GM12875 (cell line): ENCODE results near the gene MCEMP1.

ENCODE experiments used
- H3K4me3 ChIP-seq: one replicate; pipeline ENCODE4 v1.5.1; 2011; ENCODE audit warnings: low read depth, low read length, control low read depth
- TF ChIP-seq, protein P1 (sequence below): IDR thresholded peaks from 2 replicates; pipeline ENCODE4 v1.5.1; 2011; ENCODE audit warnings: low read depth, mild to moderate bottlenecking, control low read depth, inconsistent platforms, low read length, moderate library complexity, borderline replicate concordance; ENCODE audit not compliant: insufficient read depth

MCEMP1 gene

DNA sequence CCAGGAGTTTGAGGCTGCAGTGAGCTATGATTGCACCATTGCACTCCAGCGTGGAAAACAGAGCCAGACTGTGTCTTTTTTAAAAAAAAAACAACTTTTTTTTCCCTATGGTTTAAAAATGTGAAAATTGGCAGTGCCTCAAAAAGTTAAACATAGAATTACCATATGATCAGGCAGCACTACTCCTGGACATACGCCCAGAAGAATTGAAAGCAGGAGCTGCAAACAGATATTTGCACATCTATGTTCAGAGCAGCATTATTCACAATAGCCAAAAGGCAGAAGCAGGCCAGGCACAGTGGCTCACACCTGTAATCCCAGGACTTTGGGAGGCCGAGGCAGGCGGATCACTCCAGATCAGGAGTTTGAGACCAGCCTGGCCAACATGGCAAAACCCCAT is 11.8 kb upstream of the MCEMP1 start:
- TF ChIP-seq, protein P1, sequence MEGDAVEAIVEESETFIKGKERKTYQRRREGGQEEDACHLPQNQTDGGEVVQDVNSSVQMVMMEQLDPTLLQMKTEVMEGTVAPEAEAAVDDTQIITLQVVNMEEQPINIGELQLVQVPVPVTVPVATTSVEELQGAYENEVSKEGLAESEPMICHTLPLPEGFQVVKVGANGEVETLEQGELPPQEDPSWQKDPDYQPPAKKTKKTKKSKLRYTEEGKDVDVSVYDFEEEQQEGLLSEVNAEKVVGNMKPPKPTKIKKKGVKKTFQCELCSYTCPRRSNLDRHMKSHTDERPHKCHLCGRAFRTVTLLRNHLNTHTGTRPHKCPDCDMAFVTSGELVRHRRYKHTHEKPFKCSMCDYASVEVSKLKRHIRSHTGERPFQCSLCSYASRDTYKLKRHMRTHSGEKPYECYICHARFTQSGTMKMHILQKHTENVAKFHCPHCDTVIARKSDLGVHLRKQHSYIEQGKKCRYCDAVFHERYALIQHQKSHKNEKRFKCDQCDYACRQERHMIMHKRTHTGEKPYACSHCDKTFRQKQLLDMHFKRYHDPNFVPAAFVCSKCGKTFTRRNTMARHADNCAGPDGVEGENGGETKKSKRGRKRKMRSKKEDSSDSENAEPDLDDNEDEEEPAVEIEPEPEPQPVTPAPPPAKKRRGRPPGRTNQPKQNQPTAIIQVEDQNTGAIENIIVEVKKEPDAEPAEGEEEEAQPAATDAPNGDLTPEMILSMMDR, result no peak
- H3K4me3 ChIP-seq, result no peak overlapping the region

DNA sequence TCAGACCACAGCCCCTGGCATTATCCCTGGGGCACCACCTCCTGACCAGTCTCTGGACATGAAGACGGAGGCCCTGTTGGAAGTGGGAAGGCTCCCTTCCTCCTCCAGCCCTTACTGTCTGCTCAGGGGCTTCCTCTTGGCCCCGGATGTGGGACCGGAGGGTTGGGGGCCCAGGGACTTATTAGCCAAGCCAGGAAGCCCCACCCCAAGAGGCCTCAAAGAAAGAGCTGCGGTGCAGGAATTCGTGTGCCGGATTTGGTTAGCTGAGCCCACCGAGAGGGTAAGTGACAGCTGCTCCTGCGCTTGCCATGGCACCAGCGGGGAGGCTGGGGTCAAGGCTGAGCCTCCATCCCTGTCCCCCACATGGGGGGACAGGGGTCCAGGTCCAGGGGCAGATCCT is 8.0 kb upstream of the MCEMP1 start, which contains the start of gene RETN:
Gene RETN, plus strand, starts transcription at position 208 of the 400 bp plus-strand sequence. CDS start 278 bp downstream, outside the sequence.
- TF ChIP-seq, protein P1, result no peak
- no peak within 1 kb of the TSS for H3K4me3 ChIP-seq

DNA sequence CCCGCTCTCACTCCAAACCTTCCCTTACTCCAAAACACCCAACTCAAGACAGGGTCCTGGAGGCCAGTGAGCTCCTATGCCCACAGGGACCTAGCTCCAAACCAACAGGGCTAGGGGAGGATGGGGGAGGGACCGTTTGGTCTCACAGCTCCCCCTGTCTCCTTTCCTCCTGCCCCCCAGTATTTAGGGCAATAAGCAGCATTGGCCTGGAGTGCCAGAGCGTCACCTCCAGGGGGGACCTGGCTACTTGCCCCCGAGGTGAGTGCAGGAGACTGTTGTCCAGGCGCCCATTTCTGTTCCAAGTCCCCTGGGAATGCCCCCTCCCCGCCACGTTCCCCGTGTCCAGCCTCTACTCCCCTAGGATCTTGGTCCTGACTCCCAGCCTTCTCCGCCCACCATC is 7.2 kb upstream of the MCEMP1 start:
- TF ChIP-seq, protein P1, result no peak
- H3K4me3 ChIP-seq, result no peak overlapping the region

DNA sequence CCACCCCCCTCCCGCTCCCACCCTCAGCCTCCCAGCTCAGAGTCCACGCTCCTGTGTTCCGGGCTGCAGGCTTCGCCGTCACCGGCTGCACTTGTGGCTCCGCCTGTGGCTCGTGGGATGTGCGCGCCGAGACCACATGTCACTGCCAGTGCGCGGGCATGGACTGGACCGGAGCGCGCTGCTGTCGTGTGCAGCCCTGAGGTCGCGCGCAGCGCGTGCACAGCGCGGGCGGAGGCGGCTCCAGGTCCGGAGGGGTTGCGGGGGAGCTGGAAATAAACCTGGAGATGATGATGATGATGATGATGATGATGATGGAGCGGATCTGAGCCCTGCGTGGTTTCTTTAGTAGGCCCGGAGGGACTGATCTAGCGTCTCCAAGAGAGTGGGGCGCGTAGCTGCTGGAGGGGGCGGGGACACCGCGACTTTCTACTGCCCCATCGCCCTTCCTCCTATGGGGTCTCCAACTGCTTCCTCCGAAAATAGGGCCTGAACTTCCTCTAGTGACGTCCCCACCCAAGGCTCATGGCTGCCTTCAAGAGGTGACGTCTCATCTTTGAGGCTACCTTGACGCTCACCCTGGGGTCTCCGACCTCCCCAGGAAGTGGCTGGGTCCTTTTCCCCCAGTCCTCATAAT is 6.6 kb upstream of the MCEMP1 start:
- TF ChIP-seq, protein P1, result no peak
- no peak overlapping the region for H3K4me3 ChIP-seq

DNA sequence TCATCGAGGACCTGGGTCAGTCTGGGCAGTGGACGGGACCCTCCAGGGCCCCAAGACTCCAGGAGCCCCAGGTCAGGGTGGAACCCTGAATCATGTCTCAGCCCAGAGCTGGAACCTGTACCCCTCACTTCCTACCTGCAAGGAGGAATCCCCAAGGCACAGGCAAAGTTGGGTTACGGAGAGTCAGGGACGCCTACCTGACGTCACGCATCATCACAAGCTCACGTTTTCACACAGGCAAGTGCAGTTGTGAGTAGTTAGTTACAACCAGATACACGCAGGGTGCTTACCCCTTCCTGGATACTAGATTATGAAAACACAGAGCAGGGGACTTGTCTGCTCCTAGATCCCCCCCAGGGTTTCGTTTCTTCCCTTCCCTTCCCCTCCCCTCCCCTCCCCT is 6.1 kb upstream of the MCEMP1 start:
- TF ChIP-seq, protein P1, result no peak
- no peak overlapping the region for H3K4me3 ChIP-seq

DNA sequence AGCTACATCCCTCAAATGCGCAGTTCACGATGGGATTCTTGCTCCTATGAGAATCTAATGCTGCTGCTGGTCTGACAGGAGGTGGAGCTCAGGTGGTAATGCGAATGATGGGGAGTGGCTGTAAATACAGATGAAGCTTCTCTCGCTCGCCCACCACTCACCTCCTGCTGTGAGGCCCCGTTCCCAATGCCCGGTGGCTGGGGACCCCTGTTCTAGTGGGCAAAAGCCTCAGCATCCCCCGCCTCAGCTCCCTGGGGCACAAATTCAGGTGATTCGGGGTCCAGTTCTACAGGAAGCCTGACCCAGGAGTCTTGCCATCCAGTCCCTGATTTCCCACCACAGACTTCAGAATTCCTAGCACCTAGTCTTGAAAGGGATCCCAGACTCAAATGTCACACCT is 4.4 kb upstream of the MCEMP1 start:
- no peak overlapping the region for H3K4me3 ChIP-seq
- TF ChIP-seq, protein P1, result no peak
